GM19372 (cell line): Measurements from ENCODE around the gene WDR53.
"Not testable (repeated sequence)": the region's sequence is repeated elsewhere in the genome, so short reads cannot be mapped to it uniquely, and the experiment has no call there.

ENCODE experiments used
- ATAC-seq: cut with Tn5 transposase; IDR thresholded peaks from one replicate; pipeline ENCODE4 v1.9.1; 2021; ENCODE audit warnings: mild to moderate bottlenecking, low read depth, moderate library complexity; ENCODE audit not compliant: unreplicated experiment

WDR53 gene

GRCh38 chr3:196563721-196564225 lies 4.6 kb downstream of the WDR53 start:
- ATAC-seq: no peak

- no peak for ATAC-seq
These were observed 8.5 kb downstream of the WDR53 start for GRCh38 chr3:196559826-196560225.

- ATAC-seq: no peak
These were observed 9.9 kb downstream of the WDR53 start for GRCh38 chr3:196558476-196558875.

- ATAC-seq: no peak
These were observed 11.1 kb downstream of the WDR53 start for GRCh38 chr3:196557236-196557635.

GRCh38 chr3:196555295-196555694 lies 13.1 kb downstream of the WDR53 start:
- no peak for ATAC-seq

- no peak for ATAC-seq
These were observed 14.1 kb downstream of the WDR53 start for GRCh38 chr3:196554205-196554604.

- ATAC-seq: no peak
These were observed 14.8 kb downstream of the WDR53 start for GRCh38 chr3:196553551-196553950.

- no peak for ATAC-seq
These were observed 16.1 kb downstream of the WDR53 start for GRCh38 chr3:196552253-196552652.

- not testable (repeated sequence) for ATAC-seq
These were observed 18.2 kb downstream of the WDR53 start for GRCh38 chr3:196550172-196550571.

GRCh38 chr3:196549312-196549711 lies 19.0 kb downstream of the WDR53 start:
- ATAC-seq: not testable (repeated sequence)

- no peak for ATAC-seq
These were observed 21.3 kb downstream of the WDR53 start for GRCh38 chr3:196547067-196547466.

GRCh38 chr3:196546537-196546936 lies 21.8 kb downstream of the WDR53 start:
- no peak for ATAC-seq

- ATAC-seq: no peak
These were observed 23.8 kb downstream of the WDR53 start for GRCh38 chr3:196544491-196544992.

GRCh38 chr3:196541684-196542445 lies 26.5 kb downstream of the WDR53 start:
- no peak for ATAC-seq

- no peak for ATAC-seq
These were observed 30.9 kb downstream of the WDR53 start for GRCh38 chr3:196537319-196537984.

- ATAC-seq: no peak
These were observed 35.1 kb downstream of the WDR53 start for GRCh38 chr3:196533260-196533681.

GRCh38 chr3:196531418-196531817 lies 36.9 kb downstream of the WDR53 start:
- no peak for ATAC-seq

GRCh38 chr3:196528639-196529233 lies 39.6 kb downstream of the WDR53 start:
- peak; percentile 84 for ATAC-seq

- ATAC-seq: no peak
These were observed 43.2 kb downstream of the WDR53 start for GRCh38 chr3:196525141-196525540.

- ATAC-seq: no peak
These were observed 43.8 kb downstream of the WDR53 start for GRCh38 chr3:196524527-196524926.

GRCh38 chr3:196523841-196524240 lies 44.5 kb downstream of the WDR53 start:
- no peak for ATAC-seq
